ENCODE data around the gene ZRANB3. TPM values are rescaled to one million over a fixed set of nuclear protein-coding genes. Genes with fewer than 3 reads are reported as not detected.
"Not testable (repeated sequence)": the region's sequence is repeated elsewhere in the genome, so short reads cannot be mapped to it uniquely, and the experiment has no call there.

Gene ZRANB3
- total RNA-seq, 1 donor from 2014 or later: 7.0 TPM

DNA sequence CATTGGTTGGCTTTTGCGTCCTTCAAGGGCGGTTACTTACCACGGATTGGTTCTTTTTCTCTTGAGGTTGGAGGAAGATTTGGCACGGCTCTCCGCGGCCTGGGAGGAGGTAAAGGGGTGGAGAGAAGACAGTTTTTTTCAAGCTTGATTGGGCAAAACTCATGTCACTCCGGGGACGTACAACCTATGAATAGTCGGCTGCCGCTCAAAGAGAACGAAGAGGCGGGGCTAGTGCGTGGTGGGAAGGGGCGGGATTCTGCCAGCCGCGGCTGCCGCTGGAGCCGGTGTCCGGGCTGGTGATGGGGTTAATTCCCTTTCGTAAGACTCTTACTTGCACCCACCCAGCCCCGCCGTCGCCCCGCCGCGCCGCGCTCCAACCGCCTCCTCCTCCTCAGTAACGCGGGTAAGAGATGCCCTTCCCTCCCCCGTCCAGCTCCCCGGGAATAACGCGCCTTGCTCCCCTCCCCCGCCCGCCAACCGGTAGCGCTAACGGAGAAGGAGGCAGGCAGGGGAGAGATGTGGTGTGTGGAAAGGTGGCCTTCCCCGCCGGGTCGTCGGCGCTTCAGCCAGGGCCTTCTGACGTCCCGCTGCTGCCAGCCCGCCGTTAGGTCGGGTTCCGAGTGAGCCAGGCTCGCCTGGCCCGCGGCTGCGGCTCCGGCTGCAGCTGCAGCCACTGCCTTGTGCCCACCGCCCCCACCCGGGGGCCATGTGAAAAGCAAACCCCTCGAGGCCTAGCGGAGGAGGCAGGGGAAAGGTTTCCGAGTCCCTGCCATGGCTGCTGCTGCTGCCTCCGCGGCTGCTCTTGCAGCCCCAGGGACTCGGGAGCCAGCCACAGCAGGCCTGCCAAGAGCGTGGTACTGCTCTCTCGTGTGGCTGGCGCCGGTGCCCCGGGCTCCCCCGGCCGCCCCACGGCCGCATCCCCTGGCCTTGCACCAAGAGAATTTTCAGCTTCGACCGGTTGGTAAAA, 496 bp upstream of the ZRANB3 start, which contains the start of gene R3HDM1:
TSS of gene R3HDM1 (plus strand) at position 254 of the 967 bp plus-strand sequence. CDS start 73,362 bp downstream, outside the sequence.
- no peak within 1 kb of the TSS for H3K27ac Mint-ChIP-seq
- H3K36me3 Mint-ChIP-seq (ENCODE audit: low read depth): peaks cover 13% of the 10 kb centered on the region

GRCh38 chr2:135528006-135528405, 3.0 kb downstream of the ZRANB3 start:
- intact Hi-C loops (cut with micrococcal nuclease): no loop called here
- Mint-ChIP-seq H3K9me3 (no peaks in the 10 kb centered on the region), H3K36me3 (ENCODE audit: low read depth) (peaks cover 13% of the 10 kb centered on the region), H3K27ac (no peak overlapping the region), H3K4me1 (ENCODE audit: low read depth) (peaks cover 19% of the 10 kb centered on the region), H3K27me3 (ENCODE audit: low read depth) (no peaks in the 10 kb centered on the region), H3K4me3 (ENCODE audit: low read depth) (no peak overlapping the region)
- DNase-seq (ENCODE audit: low spot score): no peak

More for the DNA sequence above, 496 bp upstream of the ZRANB3 start, which contains the start of gene R3HDM1:
- Mint-ChIP-seq H3K27me3 (ENCODE audit: low read depth) (no peaks in the 10 kb centered on the region), H3K9me3 (no peaks in the 10 kb centered on the region), H3K4me3 (ENCODE audit: low read depth) (no peak within 1 kb of the TSS), H3K4me1 (ENCODE audit: low read depth) (peaks cover 27% of the 10 kb centered on the region)
- intact Hi-C loops (cut with micrococcal nuclease): loop anchor here (1.0 to 10.0 kb wide), 9 partner anchors 15 to 793 kb away; partner anchors contain the start of gene CCNT2
- peak; percentile 96 for DNase-seq (ENCODE audit: low spot score)

DNA sequence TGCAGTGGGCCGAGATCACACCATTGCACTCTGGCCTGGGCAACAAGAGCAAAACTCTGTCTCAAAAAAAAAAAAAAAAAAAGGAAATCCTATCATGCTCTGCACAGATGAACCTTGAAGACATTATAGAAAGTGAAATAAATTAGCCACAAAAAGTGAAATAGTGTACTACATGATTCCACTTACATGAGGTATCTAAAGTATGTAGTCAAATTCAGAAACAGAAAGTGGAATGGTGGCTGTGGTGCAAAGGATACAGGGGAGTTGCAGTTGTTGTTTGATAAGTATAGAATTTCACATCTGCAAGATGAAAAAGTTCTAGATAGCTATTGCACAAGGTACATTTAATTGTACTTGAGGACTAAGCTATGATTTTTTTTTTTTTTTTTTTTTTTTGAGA, 5.2 kb downstream of the ZRANB3 start:
- no peak for DNase-seq (ENCODE audit: low spot score)
- no peak overlapping the region for H3K27ac Mint-ChIP-seq
- intact Hi-C loops (cut with micrococcal nuclease): no loop called here
- peaks cover 12% of the 10 kb centered on the region for H3K4me1 Mint-ChIP-seq (ENCODE audit: low read depth)
- no peaks in the 10 kb centered on the region for H3K9me3 Mint-ChIP-seq
- no peak overlapping the region for H3K4me3 Mint-ChIP-seq (ENCODE audit: low read depth)
- peaks cover 22% of the 10 kb centered on the region for H3K36me3 Mint-ChIP-seq (ENCODE audit: low read depth)
- no peaks in the 10 kb centered on the region for H3K27me3 Mint-ChIP-seq (ENCODE audit: low read depth)

DNA sequence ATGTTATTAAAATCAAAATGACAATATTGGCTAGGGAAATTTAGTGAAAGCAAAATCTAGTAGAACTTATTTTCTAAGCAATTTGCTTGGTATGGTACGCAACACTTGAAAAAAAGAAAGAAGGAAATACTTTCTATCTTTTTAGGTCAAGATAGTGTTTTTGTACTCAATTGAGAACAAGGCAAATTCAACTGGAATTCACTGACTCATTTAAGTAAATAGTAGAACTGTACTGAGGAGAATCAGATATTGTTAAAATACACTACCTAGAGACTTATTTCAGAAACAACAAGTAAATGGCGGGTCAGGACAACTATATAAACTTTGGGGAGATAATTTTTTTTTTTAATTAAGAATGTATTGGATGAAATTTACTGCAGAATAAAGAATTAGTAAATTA, 18.9 kb downstream of the ZRANB3 start:
- no peak overlapping the region for H3K4me3 Mint-ChIP-seq (ENCODE audit: low read depth)
- H3K36me3 Mint-ChIP-seq (ENCODE audit: low read depth): peaks cover 2% of the 10 kb centered on the region
- no peaks in the 10 kb centered on the region for H3K27me3 Mint-ChIP-seq (ENCODE audit: low read depth)
- intact Hi-C loops (cut with micrococcal nuclease): no loop called here
- H3K9me3 Mint-ChIP-seq: peaks cover 7% of the 10 kb centered on the region
- peaks cover 3% of the 10 kb centered on the region for H3K4me1 Mint-ChIP-seq (ENCODE audit: low read depth)
- DNase-seq (ENCODE audit: low spot score): no peak
- no peak overlapping the region for H3K27ac Mint-ChIP-seq

GRCh38 chr2:135510577-135510976, 20.4 kb downstream of the ZRANB3 start:
- H3K4me1 Mint-ChIP-seq (ENCODE audit: low read depth): peaks cover 3% of the 10 kb centered on the region
- H3K4me3 Mint-ChIP-seq (ENCODE audit: low read depth): no peak overlapping the region
- H3K27ac Mint-ChIP-seq: no peak overlapping the region
- H3K36me3 Mint-ChIP-seq (ENCODE audit: low read depth): peaks cover 2% of the 10 kb centered on the region
- no peak for DNase-seq (ENCODE audit: low spot score)
- intact Hi-C loops (cut with micrococcal nuclease): no loop called here
- no peaks in the 10 kb centered on the region for H3K27me3 Mint-ChIP-seq (ENCODE audit: low read depth)
- peaks cover 7% of the 10 kb centered on the region for H3K9me3 Mint-ChIP-seq

GRCh38 chr2:135504811-135505210, 26.2 kb downstream of the ZRANB3 start:
- DNase-seq (ENCODE audit: low spot score): no peak
- H3K36me3 Mint-ChIP-seq (ENCODE audit: low read depth): peaks cover 25% of the 10 kb centered on the region
- no peak overlapping the region for H3K4me3 Mint-ChIP-seq (ENCODE audit: low read depth)
- H3K4me1 Mint-ChIP-seq (ENCODE audit: low read depth): no peaks in the 10 kb centered on the region
- intact Hi-C loops (cut with micrococcal nuclease): no loop called here
- H3K27ac Mint-ChIP-seq: no peak overlapping the region
- H3K9me3 Mint-ChIP-seq: peaks cover 15% of the 10 kb centered on the region
- no peaks in the 10 kb centered on the region for H3K27me3 Mint-ChIP-seq (ENCODE audit: low read depth)

DNA sequence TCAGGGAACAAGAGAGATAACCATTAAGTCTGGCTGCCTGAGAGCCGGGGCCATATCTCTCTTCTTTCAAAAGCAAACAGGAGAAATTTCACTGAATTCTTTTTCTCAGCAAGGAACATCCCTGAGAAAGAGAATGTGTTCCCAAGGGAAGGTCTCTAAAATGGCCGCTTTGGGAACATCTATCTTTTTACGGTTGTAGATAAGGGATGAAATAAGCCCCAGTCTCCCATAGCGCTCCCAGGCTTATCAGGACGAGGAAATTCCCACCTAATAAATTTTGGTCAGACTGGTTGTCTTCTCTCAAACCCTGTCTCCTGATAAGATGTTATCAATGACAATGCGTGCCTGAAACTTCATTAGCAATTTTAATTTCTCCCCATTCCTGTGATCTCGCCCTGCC, 32.4 kb downstream of the ZRANB3 start:
- Mint-ChIP-seq H3K9me3 (peaks cover 43% of the 10 kb centered on the region), H3K36me3 (ENCODE audit: low read depth) (peaks cover 40% of the 10 kb centered on the region)
- intact Hi-C loops (cut with micrococcal nuclease); H3K4me1 Mint-ChIP-seq (ENCODE audit: low read depth); H3K27me3 Mint-ChIP-seq (ENCODE audit: low read depth); H3K4me3 Mint-ChIP-seq (ENCODE audit: low read depth); DNase-seq (ENCODE audit: low spot score); H3K27ac Mint-ChIP-seq: not testable (repeated sequence)

DNA sequence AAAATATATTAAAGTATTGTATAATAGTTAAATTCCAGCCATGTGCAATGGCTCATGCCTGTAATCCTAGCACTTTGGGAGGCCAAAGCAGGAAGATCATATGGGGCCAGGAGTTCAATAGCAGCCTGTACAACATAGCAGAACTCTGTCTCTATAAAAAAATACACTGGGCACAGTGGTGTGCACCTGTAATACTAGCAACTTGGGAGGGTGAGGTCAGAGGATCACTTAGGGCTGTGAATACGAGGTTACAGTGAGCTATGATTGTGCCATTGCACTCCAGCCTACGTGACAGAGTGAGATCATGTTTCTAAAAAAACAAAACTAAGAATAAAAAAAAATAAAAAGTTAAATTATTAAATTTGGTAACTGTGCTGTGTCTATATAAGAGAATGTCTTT, 36.1 kb downstream of the ZRANB3 start:
- H3K36me3 Mint-ChIP-seq (ENCODE audit: low read depth): peaks cover 20% of the 10 kb centered on the region
- peaks cover 29% of the 10 kb centered on the region for H3K9me3 Mint-ChIP-seq
- H3K27me3 Mint-ChIP-seq (ENCODE audit: low read depth): no peaks in the 10 kb centered on the region
- H3K4me1 Mint-ChIP-seq (ENCODE audit: low read depth): no peaks in the 10 kb centered on the region
- H3K27ac Mint-ChIP-seq: no peak overlapping the region
- intact Hi-C loops (cut with micrococcal nuclease): no loop called here
- DNase-seq (ENCODE audit: low spot score): no peak
- no peak overlapping the region for H3K4me3 Mint-ChIP-seq (ENCODE audit: low read depth)

GRCh38 chr2:135494503-135494902, 36.5 kb downstream of the ZRANB3 start:
- no peak for DNase-seq (ENCODE audit: low spot score)
- Mint-ChIP-seq H3K27me3 (ENCODE audit: low read depth) (no peaks in the 10 kb centered on the region), H3K36me3 (ENCODE audit: low read depth) (peaks cover 19% of the 10 kb centered on the region), H3K4me3 (ENCODE audit: low read depth) (no peak overlapping the region), H3K4me1 (ENCODE audit: low read depth) (no peaks in the 10 kb centered on the region), H3K9me3 (peaks cover 25% of the 10 kb centered on the region), H3K27ac (no peak overlapping the region)
- intact Hi-C loops (cut with micrococcal nuclease): no loop called here

GRCh38 chr2:135490376-135490775, 40.6 kb downstream of the ZRANB3 start:
- H3K27me3 Mint-ChIP-seq (ENCODE audit: low read depth): no peaks in the 10 kb centered on the region
- no peaks in the 10 kb centered on the region for H3K4me1 Mint-ChIP-seq (ENCODE audit: low read depth)
- intact Hi-C loops (cut with micrococcal nuclease): no loop called here
- no peak for DNase-seq (ENCODE audit: low spot score)
- peaks cover 13% of the 10 kb centered on the region for H3K36me3 Mint-ChIP-seq (ENCODE audit: low read depth)
- H3K4me3 Mint-ChIP-seq (ENCODE audit: low read depth): no peak overlapping the region
- H3K9me3 Mint-ChIP-seq: peaks cover 11% of the 10 kb centered on the region
- H3K27ac Mint-ChIP-seq: no peak overlapping the region

- H3K27ac Mint-ChIP-seq: no peak overlapping the region
- DNase-seq (ENCODE audit: low spot score): no peak
- no peaks in the 10 kb centered on the region for H3K27me3 Mint-ChIP-seq (ENCODE audit: low read depth)
- peaks cover 13% of the 10 kb centered on the region for H3K36me3 Mint-ChIP-seq (ENCODE audit: low read depth)
- no peaks in the 10 kb centered on the region for H3K4me1 Mint-ChIP-seq (ENCODE audit: low read depth)
- H3K9me3 Mint-ChIP-seq: peaks cover 15% of the 10 kb centered on the region
- H3K4me3 Mint-ChIP-seq (ENCODE audit: low read depth): no peak overlapping the region
- intact Hi-C loops (cut with micrococcal nuclease): no loop called here
Measured at GRCh38 chr2:135485441-135485840, 45.6 kb downstream of the ZRANB3 start.

- Mint-ChIP-seq H3K4me3 (ENCODE audit: low read depth) (no peak overlapping the region), H3K9me3 (no peaks in the 10 kb centered on the region), H3K4me1 (ENCODE audit: low read depth) (peaks cover 8% of the 10 kb centered on the region), H3K36me3 (ENCODE audit: low read depth) (no peaks in the 10 kb centered on the region), H3K27ac (no peak overlapping the region), H3K27me3 (ENCODE audit: low read depth) (no peaks in the 10 kb centered on the region)
- intact Hi-C loops (cut with micrococcal nuclease): loop anchor here (10.0 kb wide), 3 partner anchors 100 to 470 kb away; no protein-coding TSS in a partner anchor
- DNase-seq (ENCODE audit: low spot score): no peak
Measured at GRCh38 chr2:135475128-135475527, 55.9 kb downstream of the ZRANB3 start.

GRCh38 chr2:135473567-135473966, 57.5 kb downstream of the ZRANB3 start:
- intact Hi-C loops (cut with micrococcal nuclease): loop anchor here (1.0 to 10.0 kb wide), 4 partner anchors 101 to 469 kb away; no protein-coding TSS in a partner anchor
- Mint-ChIP-seq H3K27ac (no peak overlapping the region), H3K9me3 (no peaks in the 10 kb centered on the region), H3K36me3 (ENCODE audit: low read depth) (no peaks in the 10 kb centered on the region), H3K27me3 (ENCODE audit: low read depth) (no peaks in the 10 kb centered on the region), H3K4me1 (ENCODE audit: low read depth) (peaks cover 8% of the 10 kb centered on the region), H3K4me3 (ENCODE audit: low read depth) (no peak overlapping the region)
- DNase-seq (ENCODE audit: low spot score): no peak
